ENCODE results near the gene RAD23B.
A peak's percentile ranks its signal among the peaks of the same experiment; 100 is the strongest.
"Not testable (repeated sequence)": the region's sequence is repeated elsewhere in the genome, so short reads cannot be mapped to it uniquely, and the experiment has no call there.

RAD23B gene

GRCh38 chr9:107282759-107283622, at the start of gene RAD23B:
RAD23B (plus strand) TSS chr9:107283279; CDS start chr9:107283630, 351 bp downstream.
- DNase-seq = peak; percentile 98

GRCh38 chr9:107235765-107236442, 47.2 kb upstream of the RAD23B start:
- no peak for DNase-seq

DNA sequence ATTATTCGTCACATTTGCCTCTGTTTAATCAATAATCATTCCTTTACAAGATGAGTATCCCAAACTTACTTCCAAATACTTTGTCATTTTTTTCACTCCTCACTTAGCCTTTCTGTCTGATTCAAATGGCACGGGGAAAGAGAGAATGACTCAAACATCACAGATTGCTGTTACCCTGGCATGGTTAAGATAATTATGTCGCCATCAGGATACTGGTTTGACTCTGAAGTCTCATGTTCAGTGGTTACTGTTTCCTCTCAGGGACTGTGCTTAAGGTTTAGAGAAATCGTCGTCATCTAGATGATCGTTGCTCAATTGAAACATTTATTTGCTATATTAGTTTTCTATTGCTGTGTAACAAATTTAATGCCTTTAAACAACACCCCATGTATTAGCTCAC, 45.2 kb upstream of the RAD23B start:
- no peak for DNase-seq

GRCh38 chr9:107239474-107239873, 43.6 kb upstream of the RAD23B start:
- DNase-seq = no peak

GRCh38 chr9:107240260-107240659, 42.8 kb upstream of the RAD23B start:
- no peak for DNase-seq

- no peak for DNase-seq
Observed at GRCh38 chr9:107242073-107243030, 40.7 kb upstream of the RAD23B start.

- DNase-seq = no peak
Observed at GRCh38 chr9:107243742-107244141, 39.3 kb upstream of the RAD23B start.

GRCh38 chr9:107246259-107247254, 36.5 kb upstream of the RAD23B start:
- no peak for DNase-seq

DNA sequence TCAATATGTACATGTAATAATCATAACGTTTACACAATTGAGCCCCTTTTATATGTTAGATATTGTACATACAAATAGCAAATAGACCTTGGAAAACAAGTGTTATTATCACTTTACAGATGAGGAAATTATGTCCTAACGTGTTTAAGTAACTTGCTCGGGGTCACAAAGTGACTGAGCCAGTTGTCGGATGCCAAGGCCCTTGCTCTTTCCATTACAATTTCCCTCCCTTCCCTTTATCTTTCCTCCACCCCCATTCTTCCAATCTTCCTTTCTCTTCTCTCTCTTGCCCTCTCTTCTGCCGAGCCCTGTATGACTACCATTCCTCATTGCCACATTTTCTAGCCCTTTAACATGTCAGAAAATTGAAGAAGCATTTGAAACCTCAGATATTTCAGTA, 34.4 kb upstream of the RAD23B start:
- DNase-seq = no peak

DNA sequence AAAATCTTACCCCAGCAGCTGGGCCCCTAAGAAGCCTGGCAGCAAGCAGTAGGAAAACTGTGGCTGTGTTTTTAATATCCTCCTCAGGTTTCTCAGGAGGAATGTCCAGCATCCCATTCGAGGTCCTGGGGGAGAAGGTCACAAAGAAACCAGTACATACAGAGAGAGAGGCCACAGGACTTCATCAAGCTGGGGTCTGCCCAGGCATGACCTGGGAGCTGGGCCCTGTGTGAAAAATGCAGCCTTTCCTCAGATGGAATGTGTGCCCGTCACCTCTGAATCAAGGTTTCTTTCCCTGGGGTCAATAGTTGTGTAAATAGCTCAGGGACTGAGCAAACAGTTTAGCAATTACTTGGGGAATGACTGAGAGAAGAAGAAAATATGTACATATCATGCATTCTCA, 33.9 kb upstream of the RAD23B start:
- DNase-seq = no peak

DNA sequence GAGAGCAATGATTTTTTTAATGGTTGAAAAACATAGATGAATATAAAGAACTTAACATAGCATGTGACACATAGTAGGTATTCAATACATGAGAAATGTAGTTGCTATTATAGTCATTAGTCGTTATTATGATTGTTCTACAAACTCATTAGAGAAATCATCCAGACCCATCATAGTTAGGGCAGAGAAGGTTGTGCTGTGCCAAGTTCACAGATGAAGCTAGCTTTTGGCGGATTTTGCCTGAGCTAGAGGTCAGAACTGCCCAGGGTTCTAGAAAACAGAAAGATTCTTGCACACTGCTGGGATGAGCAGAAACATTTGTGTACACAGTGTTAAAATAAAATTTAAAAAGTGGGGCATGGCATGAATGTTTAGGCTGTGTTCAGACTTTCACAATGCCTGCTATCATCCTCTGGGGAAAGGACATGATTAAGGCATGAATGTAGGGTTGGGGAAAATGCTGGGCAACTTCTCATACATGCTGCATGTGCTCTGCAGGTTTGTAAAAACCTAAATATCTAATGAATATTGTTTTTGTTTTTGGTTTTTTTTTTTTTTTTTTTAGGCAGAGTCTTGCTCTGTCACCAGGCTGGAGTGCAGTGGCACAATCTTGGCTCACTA, 33.3 kb upstream of the RAD23B start:
- no peak for DNase-seq

GRCh38 chr9:107251756-107252322, 31.2 kb upstream of the RAD23B start:
- no peak for DNase-seq

DNA sequence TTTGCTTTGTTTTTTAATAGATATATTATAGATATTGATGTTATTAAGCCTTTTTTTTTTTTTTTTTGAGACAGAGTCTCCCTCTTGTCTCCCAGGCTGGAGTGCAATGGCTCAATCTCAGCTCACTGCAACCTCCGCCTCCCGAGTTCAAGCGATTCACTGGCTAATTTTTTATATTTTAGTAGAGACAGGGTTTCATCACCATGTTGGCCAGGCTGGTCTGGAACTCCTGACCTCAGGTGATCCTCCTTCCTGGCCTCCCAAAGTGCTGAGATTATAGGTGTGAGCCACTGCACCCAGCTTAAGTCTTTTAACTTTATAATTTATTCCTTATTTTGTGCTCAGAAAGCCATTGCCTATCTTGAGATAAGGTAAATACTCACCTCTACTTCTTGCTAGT, 24.2 kb upstream of the RAD23B start:
- DNase-seq = no peak

GRCh38 chr9:107259751-107260313, 23.2 kb upstream of the RAD23B start:
- DNase-seq = not testable (repeated sequence)

DNA sequence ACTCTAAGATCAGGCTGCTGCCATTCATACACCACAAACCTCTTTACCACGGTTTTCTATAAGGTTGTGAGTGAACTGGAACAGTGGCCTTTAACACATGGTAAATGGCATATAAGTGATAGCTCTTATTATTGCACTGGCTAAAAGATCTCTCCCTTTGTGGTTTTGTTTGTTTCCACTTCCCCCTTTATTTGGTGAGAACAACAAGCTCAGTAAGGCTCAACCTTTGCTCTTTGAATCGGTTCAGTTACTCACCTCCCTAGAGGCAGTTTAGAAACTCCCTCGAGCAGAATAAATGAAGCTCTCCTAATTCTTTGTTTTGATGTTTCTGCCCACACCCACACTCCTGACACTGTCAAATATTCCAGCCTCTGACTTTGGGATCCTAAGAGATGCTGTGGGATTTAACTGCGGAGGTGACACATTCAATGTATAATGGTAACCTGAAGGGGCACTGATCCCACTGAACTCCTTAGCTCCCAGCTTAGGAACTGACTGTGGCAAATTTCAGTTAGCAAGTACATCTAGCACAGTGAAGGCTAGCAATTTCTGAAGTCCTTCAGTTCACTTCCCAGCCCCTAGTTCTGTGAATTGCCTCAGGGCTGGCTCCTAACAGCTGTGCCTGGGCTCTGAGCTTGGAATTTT, 22.5 kb upstream of the RAD23B start:
- DNase-seq = no peak

DNA sequence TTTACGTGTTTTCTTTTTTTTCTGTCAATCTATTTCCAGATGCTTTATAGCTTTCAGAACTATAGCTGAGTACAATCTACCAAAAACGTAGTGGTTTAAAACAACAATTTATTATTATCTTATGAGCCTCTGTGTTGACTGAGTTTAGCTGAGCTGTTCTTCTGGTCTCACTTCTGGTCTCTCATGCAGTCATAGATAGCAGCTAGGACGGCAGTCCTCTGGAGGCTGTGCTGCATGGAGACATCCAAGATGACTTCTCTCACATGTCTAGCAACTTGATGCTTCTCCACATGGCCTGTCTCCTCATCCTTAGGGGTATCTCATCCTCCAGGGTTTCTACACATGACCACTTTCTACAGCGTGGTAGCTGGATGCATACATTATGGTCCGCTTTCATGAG, 22.0 kb upstream of the RAD23B start:
- DNase-seq = no peak

- no peak for DNase-seq
Observed at GRCh38 chr9:107263289-107263688, 19.8 kb upstream of the RAD23B start.

- DNase-seq = no peak
Observed at GRCh38 chr9:107266624-107267368, 16.3 kb upstream of the RAD23B start.

GRCh38 chr9:107268560-107268959, 14.5 kb upstream of the RAD23B start:
- no peak for DNase-seq

All from CD4-positive, alpha-beta T cell treated with Interferon gamma for 1 hour (primary cell).